ENCODE measurements around the gene DNPEP.

The DNPEP gene

DNA sequence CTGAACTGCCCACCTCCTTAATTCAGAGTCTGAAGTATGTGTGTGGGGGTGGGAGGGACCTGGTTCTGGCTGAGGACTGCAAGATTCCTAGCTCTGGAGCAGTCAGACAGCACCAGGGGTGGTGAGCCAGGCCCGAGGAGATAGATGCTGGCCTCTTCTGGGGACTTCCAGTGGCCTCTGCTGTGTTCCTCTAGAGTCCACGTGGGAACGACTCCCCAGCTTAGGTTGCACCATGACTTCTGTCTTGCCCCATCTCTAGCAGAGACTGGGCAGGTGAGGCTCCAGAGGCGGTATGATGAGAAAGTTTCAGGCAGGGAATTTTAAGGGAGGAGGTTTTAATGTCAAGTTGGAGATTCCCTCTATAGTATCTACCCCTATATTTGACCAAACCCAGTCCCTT lies 33.1 kb downstream of the DNPEP start:
- DNase-seq = no peak

DNA sequence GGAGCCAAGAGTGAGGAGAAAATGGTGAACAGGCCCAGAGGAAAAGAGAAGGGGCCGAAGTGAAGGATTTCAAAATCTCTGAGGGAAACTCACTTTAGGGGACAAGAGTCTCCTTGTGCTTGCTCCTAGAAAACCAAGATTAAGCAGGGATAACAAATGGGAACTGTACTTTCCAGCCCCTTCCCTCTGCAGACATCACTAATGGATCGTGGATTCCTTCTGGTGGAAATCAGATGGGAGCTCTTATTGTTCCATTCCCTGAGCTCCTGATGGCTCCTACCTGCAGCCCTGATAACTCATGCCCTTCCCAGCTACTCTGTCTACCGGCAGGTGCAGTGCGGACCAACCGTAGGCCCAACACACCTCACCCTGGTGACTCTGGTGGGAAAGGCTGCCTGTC lies 34.6 kb downstream of the DNPEP start:
- DNase-seq = no peak

DNA sequence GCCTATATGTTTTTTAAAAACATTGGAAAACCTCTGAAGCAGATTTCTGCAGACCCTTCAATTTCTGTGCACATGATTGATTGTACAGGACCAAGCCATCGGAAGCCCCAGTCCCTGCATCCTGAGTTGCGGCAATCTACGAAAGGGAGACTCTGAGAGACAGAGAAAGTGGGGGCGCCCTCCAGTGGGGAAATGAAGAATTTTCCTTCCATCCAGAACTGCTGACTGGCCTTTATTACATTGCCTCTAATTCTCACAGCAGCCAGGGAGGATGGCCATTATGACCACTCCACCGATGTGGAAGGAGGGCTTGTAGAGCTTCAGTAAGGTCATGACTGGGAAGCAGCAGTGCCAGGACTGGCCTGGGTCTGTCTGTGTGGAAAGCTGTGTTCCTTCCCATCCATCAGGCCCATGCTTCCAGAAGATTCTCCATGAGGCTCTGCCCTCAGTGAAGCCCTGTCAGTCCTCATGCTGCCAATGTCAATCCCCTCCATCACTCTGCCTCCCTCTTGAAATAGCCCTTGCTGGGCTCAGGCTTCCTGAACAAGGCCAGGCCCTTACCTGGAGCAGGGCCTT lies 35.2 kb downstream of the DNPEP start:
- peak; percentile 48 for DNase-seq

DNA sequence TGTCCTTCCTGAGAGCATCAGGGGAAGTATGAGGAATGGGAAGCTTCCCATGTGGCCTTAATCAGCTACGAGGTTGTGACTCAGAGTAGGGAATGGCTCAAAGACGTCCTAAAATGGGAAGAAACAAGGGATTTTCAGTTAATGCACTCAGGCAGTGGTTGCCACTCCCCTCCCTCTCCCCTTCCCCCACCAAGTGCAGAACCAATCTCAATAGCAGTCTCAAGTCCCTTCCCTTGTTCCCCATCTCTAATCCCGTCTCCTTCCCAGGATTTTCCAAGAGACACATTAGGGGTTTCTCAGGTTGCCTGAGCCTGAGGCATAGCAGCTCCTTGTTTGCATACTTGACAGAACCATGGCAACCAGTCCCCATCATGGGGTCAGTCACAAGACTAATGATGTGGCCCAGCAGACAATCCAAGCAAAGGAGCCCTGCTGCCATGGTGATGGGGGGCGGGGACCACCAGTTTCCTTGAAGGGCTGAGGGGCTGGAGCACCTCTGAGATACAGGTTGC lies 36.9 kb downstream of the DNPEP start:
- peak; percentile 79 for DNase-seq

DNA sequence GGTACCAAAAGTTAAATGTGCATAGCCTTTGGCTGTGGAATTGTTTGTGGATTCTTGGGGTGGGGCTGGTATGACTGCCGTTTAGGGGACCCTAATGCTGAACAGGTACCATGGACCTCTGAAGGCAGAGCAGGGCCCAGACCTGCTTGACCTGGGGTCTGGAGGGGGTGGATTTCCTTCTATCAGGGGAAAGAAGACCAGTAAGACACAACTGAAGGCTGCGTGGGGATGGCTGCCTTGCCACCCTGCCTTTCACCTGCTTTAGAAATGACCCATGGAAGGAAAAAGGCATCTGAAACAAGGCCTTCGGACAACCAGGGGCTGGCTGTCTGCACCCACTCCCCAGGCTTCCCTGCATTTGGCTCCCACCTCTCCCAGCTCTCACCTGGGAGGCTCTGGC lies 37.5 kb downstream of the DNPEP start:
- no peak for DNase-seq

DNA sequence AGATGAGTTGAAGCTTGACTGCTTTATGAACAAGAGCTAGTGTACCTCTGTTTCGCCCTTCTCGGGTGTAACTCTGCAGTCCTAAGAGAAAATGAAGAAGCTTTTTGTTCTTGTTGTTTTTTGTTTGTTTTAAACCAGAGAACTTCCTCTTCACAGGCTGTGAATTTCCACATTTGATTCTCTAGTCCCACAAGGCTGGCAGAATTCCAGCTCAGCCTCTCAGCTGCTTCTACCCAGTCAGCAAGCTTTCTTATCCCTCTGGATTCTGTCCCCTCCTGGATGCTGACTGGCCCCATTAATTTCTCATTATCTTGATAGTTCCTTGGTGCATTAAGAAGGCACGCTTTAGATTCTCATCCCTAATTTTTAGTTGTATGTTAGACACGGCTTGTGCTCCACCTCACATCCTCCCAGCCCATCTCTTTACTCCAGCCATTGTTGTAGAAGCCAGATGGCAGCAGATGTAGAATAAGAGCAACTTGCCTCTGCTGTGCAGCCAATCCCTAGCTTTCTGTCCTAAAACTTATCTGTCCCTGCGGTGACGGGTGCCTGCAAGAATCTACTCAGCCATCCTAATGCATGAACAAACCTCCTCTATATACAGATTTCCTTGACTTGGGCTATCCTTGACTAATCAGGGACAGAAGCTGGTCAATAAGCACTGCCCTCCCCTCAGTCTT lies 42.8 kb downstream of the DNPEP start:
- DNase-seq = peak; percentile 57

DNA sequence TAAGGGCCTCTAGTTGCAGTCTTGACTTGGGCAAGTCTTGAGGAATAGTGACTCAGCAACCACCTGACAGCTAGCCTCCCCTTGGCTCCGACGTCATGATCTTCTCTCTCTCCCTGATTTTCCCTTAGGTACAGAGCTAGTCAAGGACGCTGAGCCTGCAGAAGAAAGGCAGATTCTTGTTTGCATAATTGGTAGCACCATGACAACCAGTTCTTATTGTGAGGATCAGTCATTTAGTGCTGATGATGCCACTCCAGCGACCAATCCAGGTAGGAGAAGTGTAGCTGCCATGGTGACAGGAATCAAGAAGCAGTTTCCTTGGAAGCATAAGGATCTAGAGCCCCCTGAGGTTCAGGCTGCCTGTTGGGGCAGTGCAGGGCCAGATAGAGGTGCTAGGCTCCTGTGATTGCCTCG lies 52.3 kb downstream of the DNPEP start:
- DNase-seq = no peak

DNA sequence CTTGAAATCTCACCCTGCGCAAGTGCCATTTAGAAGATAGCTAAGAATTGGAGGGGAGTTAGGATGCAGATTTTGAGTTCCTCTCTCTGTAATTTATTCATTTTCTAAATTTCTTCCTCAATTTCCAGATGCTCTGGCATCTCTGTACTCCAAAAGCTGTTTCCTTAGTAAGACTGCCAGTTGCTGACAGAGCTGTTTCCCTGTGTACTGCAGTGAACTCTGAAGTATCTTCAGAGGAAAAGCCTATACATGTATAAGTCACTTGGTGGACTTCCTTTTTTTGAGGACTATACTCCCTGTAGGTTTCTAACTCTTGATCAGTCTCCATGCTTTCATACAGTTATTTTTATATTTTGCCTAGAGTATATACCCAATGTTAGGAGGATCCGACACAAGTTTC lies 53.6 kb downstream of the DNPEP start:
- no peak for DNase-seq

DNA sequence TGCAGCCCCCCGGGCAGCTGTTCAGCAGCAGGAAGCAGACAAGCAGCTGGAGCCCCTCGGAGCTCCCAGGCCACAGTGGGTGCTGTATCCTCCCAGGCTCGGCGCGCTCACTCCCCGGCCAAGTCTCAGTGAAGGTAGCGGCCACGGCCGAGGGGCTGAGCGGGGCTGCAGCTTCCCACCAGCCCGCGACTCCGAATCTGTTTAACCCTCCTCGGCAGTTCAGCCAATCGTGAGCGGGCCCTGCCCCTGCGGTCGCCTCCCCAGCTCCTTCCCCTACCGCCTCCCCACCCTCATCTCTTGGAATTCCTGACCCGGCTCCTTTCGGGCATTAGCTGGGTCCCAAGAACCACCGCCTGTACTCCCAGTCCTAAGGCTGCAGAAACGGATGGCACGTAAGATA lies 55.2 kb downstream of the DNPEP start, which contains the start of gene RESP18:
TSS of gene RESP18 (minus strand) at position 203 of the 400 bp plus-strand sequence.
- no peak for DNase-seq

DNA sequence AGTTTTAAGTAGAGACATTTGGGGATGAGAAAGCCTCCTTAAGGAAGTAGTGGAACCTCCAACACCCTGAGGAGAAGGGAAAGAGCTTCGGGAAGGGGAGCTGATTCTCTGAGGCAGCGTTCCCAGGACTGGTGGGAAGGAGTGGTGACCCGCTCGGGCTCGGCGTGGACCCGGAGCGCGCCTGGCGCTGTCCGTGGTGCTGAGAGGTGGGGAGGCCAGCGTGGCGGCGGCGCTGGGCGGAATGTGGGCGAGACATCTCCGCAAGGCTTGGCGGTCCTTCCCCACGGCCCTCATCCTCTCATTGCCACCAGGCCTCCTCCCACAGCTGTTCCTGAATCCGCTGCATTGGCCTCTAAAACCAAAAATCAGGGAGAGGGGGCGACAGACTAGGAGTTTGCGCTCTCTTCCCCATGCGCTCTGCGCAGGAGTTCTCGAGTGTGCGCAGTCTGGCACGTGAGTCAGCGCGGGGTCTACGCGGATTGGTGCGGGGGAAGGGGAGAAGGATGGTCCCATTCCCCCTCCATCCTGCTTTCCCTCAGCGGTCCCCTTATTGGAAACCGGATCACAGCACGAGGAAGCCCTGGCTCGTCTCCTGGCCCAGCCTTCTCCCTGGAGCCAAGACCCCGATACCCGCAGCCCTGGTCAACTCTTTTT lies 56.0 kb downstream of the DNPEP start:
- DNase-seq = no peak

DNA sequence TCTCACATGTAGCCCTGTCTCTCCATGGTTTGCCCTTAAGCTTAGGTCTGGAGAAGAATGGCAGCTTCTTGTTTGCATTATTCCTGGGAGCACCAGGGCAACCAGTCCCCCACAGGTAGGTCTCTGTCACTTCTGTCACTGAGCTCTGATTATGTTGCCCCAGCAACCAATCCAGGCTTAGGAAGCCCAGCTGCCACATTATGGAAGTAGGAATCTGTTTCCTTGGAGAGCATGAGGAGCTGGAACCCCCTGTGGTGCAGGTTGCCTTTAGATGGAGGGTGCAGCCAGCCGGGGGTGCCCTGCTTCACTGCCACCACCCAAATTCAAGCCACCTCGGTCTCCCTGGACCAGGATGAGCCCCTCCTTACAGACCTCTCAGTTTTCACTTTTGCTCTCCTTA lies 60.0 kb downstream of the DNPEP start:
- no peak for DNase-seq

DNA sequence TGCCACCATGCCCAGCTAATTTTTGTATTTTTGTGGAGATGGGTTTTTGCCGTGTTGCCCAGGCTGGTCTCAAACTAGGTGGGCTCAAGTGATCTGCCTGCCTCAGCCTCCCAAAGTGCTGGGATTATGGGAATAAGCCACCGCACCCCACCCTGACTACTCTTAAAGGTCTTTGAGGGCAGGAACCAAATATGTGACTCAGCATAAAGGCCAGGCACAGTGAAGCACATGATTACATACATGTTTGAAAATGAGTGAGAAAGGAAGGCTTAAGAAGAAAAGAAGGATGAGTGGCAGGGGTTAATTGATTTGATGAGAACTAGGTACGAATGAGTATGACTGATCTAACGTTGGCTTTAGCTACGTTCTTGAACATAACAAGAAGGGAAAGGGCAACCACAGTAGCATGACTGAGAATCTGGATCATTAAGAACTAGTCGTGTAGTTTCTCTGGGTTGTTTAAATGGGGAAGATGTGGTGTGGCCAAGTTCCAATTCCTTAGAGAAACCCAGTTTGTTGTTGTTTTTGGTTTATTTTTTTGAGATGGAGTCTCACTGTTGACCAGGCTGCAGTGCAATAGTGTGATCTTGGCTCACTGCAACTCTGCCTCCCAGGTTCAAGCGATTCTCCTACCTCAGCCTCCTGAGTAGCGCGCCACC lies 61.9 kb downstream of the DNPEP start:
- no peak for DNase-seq

DNA sequence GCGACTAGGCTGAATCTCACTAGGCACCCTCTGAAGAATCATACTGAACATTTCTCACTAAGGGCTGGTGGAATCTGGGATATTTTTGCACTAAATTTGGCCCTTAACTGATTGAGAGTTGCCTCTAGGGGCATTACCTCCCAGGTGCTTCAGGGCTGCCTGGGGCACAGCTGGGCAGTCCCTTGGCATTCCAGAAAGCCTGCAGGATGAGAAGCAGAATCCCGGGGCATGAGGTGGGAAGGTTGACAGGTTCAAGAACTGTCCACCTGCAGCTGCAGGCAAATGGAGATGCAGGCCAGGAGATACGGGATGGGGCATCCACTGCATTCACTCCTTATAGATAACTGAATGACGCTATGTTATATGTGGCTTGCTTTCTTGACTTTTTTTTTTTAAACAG lies 62.6 kb downstream of the DNPEP start:
- DNase-seq = no peak

DNA sequence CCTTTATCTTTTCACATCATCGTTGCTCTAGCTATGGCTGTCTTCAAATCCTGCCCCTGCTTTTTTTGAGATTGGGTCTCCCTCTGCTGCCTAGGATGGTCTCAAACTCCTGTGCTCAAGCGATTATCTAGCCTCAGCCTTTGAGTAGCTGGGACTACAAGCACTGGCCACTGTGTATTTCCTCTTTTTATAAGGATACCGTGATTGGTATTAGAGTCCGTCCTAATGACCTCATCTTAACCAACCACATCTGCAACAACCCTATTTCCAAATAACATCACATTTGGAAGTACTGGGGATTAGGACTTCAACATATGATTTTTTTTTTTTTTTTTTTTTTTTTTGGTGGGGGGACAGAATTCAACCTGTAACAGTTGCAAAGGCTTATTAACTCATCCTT lies 64.3 kb downstream of the DNPEP start:
- no peak for DNase-seq

Data from HCEC 1CT (cell line).